HEK293 (cell line): ENCODE measurements around the gene ZNF830.
A peak's percentile ranks its signal among the peaks of the same experiment; 100 is the strongest.

Experiments used
- CTCF ChIA-PET: fragments of 350-600 bp; formaldehyde crosslinking; extraction: SDS; loops from one replicate; lab custom pipeline; 2021; ENCODE audit warnings: antibody characterized with exemption; lab: Yijun Ruan, JAX
- POLR2A ChIA-PET: fragments of 300-600 bp; formaldehyde crosslinking; extraction: SDS; loops from one replicate; lab custom pipeline; 2020; ENCODE audit warnings: antibody characterized with exemption, inconsistent platforms; lab: Yijun Ruan, JAX
- H3K27ac ChIP-seq: fragments of 200-500 bp; sonication (Bioruptor generic); 2 replicates; pipeline ENCODE4 v1.5.1; 2014; ENCODE audit warnings: low read depth, low read length, control low read depth, inconsistent platforms; ENCODE audit errors: extremely low read depth
- H3K36me3 ChIP-seq, 2 experiments: fragments of 200-500 bp in 1 of 2; sonication (Bioruptor generic) in 1 of 2; 1 replicate in 1 of 2; 2 replicates in 1 of 2; pipeline ENCODE4 v1.5.1; 2014 to 2017; ENCODE audit warnings: inconsistent platforms in 2 of 2, low read length in 2 of 2; ENCODE audit not compliant: control insufficient read depth in 2 of 2, insufficient read depth in 1 of 2
- H3K4me1 ChIP-seq: fragments of 200-500 bp; sonication (Bioruptor generic); 2 replicates; pipeline ENCODE4 v1.5.1; 2014; ENCODE audit warnings: mild to moderate bottlenecking, low read length, inconsistent platforms; ENCODE audit not compliant: control insufficient read depth, insufficient read depth
- H3K4me3 ChIP-seq: 2 replicates; pipeline ENCODE4 v1.5.1; 2011; ENCODE audit warnings: low read depth, mild to moderate bottlenecking, control low read depth, low read length, moderate library complexity
- H3K9me3 ChIP-seq: fragments of 200-500 bp; sonication (Bioruptor generic); 2 replicates; pipeline ENCODE4 v1.5.1; 2014; ENCODE audit warnings: low read depth, low read length, inconsistent platforms; ENCODE audit not compliant: control insufficient read depth, insufficient read depth
- EGR2 ChIP-seq: fragments of 450-650 bp; formaldehyde crosslinking; IDR thresholded peaks from 2 replicates; pipeline ENCODE4 v1.5.1; 2016; ENCODE audit warnings: low read depth, missing biosample characterization, missing genetic modification characterization
- ZNF473 ChIP-seq: fragments of 450-650 bp; formaldehyde crosslinking; IDR thresholded peaks from 2 replicates; pipeline ENCODE4 v1.5.1; 2017; ENCODE audit warnings: missing biosample characterization, missing genetic modification characterization
- ZXDB ChIP-seq: fragments of 450-650 bp; formaldehyde crosslinking; IDR thresholded peaks from 2 replicates; pipeline ENCODE4 v1.5.1; 2016; ENCODE audit warnings: missing biosample characterization, missing genetic modification characterization
- TF ChIP-seq, protein P1 (sequence below): fragments of 450-650 bp; formaldehyde crosslinking; IDR thresholded peaks from 2 replicates; pipeline ENCODE4 v1.5.1; 2016; ENCODE audit warnings: missing biosample characterization, missing genetic modification characterization
- TF ChIP-seq, protein P2 (sequence below): fragments of 450-650 bp; IDR thresholded peaks from 2 replicates; pipeline ENCODE4 v1.5.1; 2018; ENCODE audit warnings: missing biosample characterization, mild to moderate bottlenecking, missing genetic modification characterization

The ZNF830 gene

DNA sequence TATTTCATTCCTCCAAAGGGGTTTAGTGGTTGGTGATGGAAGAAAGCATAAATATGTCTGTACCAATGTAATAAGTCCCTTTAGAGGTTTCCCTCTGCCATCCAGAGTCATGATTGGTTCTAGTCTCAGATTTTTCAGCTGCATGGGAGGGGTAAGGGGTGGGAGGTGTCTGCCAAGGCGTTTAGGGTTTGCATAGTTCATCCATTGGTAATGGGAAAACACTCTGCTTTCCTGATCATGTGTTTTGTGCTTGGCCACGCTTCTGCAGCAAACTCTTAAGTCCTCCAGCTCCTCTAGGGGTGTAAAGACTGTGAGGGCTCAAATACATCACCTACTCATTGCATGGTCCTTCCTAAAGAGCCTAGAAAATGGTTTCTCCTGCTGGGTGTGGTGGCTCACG is 48.8 kb downstream of the ZNF830 start:
- Histone ChIP-seq H3K4me3 (no peak overlapping the region), H3K9me3 (no peaks in the 10 kb centered on the region), H3K4me1 (0 out of 2 replicates have a peak, but pooled peaks cover 2% of the 10 kb centered on the region), H3K27ac (no peak overlapping the region), H3K36me3 (peaks cover 4 to 67% of the 10 kb centered on the region in 2 experiments)
- CTCF ChIA-PET = interaction anchor here (0.6 to 0.9 kb wide), 3 partner anchors 15 to 109 kb away, joined by 3 to 4 read pairs (median 4); partner anchors contain the start of gene RAD51D
- TF ChIP-seq EGR2 (tag by site-specific recombination) (no peak), ZXDB (tag by site-specific recombination) (no peak)
- POLR2A ChIA-PET = interaction anchor here (0.9 kb wide), 1 partner anchor 13 kb away, joined by 3 read pairs; no protein-coding TSS in a partner anchor

DNA sequence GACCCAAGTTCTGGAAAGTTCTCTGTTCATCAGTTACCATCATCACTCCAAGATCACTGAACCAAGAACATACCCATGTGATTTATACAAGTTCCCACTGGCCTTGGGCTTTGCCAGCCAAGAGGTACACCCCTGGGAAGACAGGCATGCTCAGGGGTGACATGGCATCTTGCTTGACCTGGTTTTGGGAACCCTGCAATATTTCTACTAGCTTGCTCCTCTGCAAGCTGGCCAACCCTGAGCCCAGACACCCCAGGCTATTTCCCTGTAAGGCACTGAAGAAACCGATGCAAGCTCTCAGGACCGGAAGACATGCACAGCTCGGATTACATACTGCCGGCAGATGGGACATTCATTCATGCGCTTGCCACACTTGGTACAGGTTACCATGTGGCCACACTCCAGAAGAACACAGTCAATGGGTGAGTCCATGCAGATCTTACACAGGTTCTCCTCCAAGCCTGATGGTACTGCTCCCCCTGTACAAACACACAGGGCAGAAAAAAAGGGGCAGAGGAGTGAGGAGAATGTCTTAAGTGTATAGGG is 50.4 kb downstream of the ZNF830 start:
- TF ChIP-seq, protein P1, sequence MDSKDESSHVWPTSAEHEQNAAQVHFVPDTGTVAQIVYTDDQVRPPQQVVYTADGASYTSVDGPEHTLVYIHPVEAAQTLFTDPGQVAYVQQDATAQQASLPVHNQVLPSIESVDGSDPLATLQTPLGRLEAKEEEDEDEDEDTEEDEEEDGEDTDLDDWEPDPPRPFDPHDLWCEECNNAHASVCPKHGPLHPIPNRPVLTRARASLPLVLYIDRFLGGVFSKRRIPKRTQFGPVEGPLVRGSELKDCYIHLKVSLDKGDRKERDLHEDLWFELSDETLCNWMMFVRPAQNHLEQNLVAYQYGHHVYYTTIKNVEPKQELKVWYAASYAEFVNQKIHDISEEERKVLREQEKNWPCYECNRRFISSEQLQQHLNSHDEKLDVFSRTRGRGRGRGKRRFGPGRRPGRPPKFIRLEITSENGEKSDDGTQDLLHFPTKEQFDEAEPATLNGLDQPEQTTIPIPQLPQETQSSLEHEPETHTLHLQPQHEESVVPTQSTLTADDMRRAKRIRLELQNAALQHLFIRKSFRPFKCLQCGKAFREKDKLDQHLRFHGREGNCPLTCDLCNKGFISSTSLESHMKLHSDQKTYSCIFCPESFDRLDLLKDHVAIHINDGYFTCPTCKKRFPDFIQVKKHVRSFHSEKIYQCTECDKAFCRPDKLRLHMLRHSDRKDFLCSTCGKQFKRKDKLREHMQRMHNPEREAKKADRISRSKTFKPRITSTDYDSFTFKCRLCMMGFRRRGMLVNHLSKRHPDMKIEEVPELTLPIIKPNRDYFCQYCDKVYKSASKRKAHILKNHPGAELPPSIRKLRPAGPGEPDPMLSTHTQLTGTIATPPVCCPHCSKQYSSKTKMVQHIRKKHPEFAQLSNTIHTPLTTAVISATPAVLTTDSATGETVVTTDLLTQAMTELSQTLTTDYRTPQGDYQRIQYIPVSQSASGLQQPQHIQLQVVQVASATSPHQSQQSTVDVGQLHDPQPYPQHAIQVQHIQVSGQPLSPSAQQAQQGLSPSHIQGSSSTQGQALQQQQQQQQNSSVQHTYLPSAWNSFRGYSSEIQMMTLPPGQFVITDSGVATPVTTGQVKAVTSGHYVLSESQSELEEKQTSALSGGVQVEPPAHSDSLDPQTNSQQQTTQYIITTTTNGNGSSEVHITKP (tag by site-specific recombination) = peak; percentile 71
- TF ChIP-seq, protein P2, sequence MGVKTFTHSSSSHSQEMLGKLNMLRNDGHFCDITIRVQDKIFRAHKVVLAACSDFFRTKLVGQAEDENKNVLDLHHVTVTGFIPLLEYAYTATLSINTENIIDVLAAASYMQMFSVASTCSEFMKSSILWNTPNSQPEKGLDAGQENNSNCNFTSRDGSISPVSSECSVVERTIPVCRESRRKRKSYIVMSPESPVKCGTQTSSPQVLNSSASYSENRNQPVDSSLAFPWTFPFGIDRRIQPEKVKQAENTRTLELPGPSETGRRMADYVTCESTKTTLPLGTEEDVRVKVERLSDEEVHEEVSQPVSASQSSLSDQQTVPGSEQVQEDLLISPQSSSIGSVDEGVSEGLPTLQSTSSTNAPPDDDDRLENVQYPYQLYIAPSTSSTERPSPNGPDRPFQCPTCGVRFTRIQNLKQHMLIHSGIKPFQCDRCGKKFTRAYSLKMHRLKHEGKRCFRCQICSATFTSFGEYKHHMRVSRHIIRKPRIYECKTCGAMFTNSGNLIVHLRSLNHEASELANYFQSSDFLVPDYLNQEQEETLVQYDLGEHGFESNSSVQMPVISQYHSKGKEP = peak; percentile 32; the same call in 1 of the 2 replicates
- TF ChIP-seq ZNF473 (tag by site-specific recombination) = no peak
- TF ChIP-seq, all 188 proteins: peak for 2
- Histone ChIP-seq H3K27ac (no peak overlapping the region), H3K4me3 (no peak overlapping the region), H3K4me1 (0 out of 2 replicates have a peak, but pooled peaks cover 2% of the 10 kb centered on the region), H3K36me3 (peaks cover 10 to 70% of the 10 kb centered on the region in 2 experiments; a peak in 2 of 3 replicates), H3K9me3 (no peaks in the 10 kb centered on the region)
- ChIA-PET CTCF (interaction anchor here (0.6 to 1.0 kb wide), 4 partner anchors 11 to 1766 kb away, joined by 3 to 5 read pairs (median 4); no protein-coding TSS in a partner anchor), POLR2A (no interaction called here)
